GM18519 (cell line): ENCODE data around the gene CDC42BPB.

Experiments
- ATAC-seq: cut with Tn5 transposase; IDR thresholded peaks from one replicate; pipeline ENCODE4 v1.9.1; 2021; ENCODE audit warnings: mild to moderate bottlenecking, moderate library complexity; ENCODE audit not compliant: unreplicated experiment, low FRiP score

CDC42BPB gene

GRCh38 chr14:102892651-102893050 is 164.7 kb downstream of the CDC42BPB start:
- ATAC-seq = no peak

GRCh38 chr14:102891556-102891955 is 165.8 kb downstream of the CDC42BPB start:
- ATAC-seq = no peak

- no peak for ATAC-seq
These were observed 166.2 kb downstream of the CDC42BPB start for GRCh38 chr14:102891111-102891510.

GRCh38 chr14:102889615-102890014 is 167.7 kb downstream of the CDC42BPB start:
- no peak for ATAC-seq

- ATAC-seq = no peak
These were observed 168.6 kb downstream of the CDC42BPB start for GRCh38 chr14:102888748-102889147.

GRCh38 chr14:102885737-102886447 is 171.5 kb downstream of the CDC42BPB start:
- no peak for ATAC-seq

- ATAC-seq = no peak
These were observed 173.8 kb downstream of the CDC42BPB start for GRCh38 chr14:102883554-102883953.

GRCh38 chr14:102883089-102883541 is 174.2 kb downstream of the CDC42BPB start:
- ATAC-seq = no peak
